ENCODE results near the gene MEIOSIN.
"Not testable (repeated sequence)": the region's sequence is repeated elsewhere in the genome, so short reads cannot be mapped to it uniquely, and the experiment has no call there.

The MEIOSIN gene

DNA sequence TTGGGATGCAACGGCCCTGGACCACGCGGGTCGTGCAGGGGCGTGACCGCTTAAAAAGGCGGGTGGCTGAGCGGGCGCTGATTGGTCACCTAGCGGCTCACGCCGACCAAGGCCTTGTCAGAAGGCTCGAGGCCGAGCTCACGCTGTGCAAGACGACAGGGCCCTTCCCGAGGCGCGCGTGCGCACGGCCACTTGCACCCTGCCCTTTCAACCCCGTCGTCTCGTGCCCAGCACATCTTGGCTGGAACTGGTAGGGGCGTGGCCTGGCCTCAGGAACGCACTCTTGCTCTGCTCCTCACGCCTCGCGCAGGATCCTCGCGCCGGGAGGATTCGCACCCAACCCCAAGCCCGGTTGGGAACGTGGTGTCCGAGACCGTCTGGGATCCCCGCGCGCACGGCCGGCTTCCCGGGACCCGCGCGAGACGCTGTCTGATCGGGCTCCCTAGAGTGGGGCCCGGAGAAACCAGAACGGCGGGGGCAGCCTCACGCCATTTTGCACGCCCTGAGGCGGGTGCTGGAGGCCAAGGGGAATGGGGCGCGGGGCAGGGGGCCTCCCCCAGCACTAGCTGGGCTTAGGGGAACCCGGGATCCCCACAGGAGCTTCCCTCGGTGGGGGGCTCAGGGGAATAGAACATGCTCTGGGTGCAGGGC lies at the start of gene MEIOSIN:
Gene MEIOSIN (plus strand): TSS at position 280 of the 651 bp plus-strand sequence. CDS start 1,938 bp downstream, outside the sequence.
- H3K4me3 ChIP-seq (ENCODE audit: low read length): no peak within 1 kb of the TSS

GRCh38 chr19:45685045-45685444 lies 48.2 kb upstream of the MEIOSIN start:
- not testable (repeated sequence) for H3K9ac ChIP-seq (ENCODE audit: low read length); H3K9me3 ChIP-seq (ENCODE audit: control insufficient read depth, low read depth, low read length); H3K27ac ChIP-seq (ENCODE audit: low read length); H3K4me3 ChIP-seq (ENCODE audit: low read length); H3K4me1 ChIP-seq (ENCODE audit: control insufficient read depth, low read depth, low read length); H3K27me3 ChIP-seq (ENCODE audit: control insufficient read depth, insufficient read depth, low read length)
- peaks cover 38% of the 10 kb centered on the region for H3K36me3 ChIP-seq (ENCODE audit: control insufficient read depth, low read depth, low read length)

More for the DNA sequence above, at the start of gene MEIOSIN:
- no peaks in the 10 kb centered on the region for H3K9me3 ChIP-seq (ENCODE audit: control insufficient read depth, low read depth, low read length)
- no peak within 1 kb of the TSS for H3K9ac ChIP-seq (ENCODE audit: low read length)
- peaks cover 5% of the 10 kb centered on the region for H3K4me1 ChIP-seq (ENCODE audit: control insufficient read depth, low read depth, low read length)
- no peaks in the 10 kb centered on the region for H3K27me3 ChIP-seq (ENCODE audit: control insufficient read depth, insufficient read depth, low read length)
- H3K27ac ChIP-seq (ENCODE audit: low read length): no peak within 1 kb of the TSS
- H3K36me3 ChIP-seq (ENCODE audit: control insufficient read depth, low read depth, low read length): no peaks in the 10 kb centered on the region

- Histone ChIP-seq H3K4me1 (ENCODE audit: control insufficient read depth, low read depth, low read length) (no peaks in the 10 kb centered on the region), H3K4me3 (ENCODE audit: low read length) (no peak overlapping the region), H3K36me3 (ENCODE audit: control insufficient read depth, low read depth, low read length) (peaks cover 38% of the 10 kb centered on the region), H3K9me3 (ENCODE audit: control insufficient read depth, low read depth, low read length) (no peaks in the 10 kb centered on the region), H3K27me3 (ENCODE audit: control insufficient read depth, insufficient read depth, low read length) (no peaks in the 10 kb centered on the region), H3K9ac (ENCODE audit: low read length) (no peak overlapping the region), H3K27ac (ENCODE audit: low read length) (no peak overlapping the region)
These were observed 45.6 kb upstream of the MEIOSIN start for GRCh38 chr19:45687599-45687998.

- H3K9ac ChIP-seq (ENCODE audit: low read length): peak within 1 kb of the TSS; percentile 92
- H3K27ac ChIP-seq (ENCODE audit: low read length): peak within 1 kb of the TSS; percentile 95
- H3K4me3 ChIP-seq (ENCODE audit: low read length): peak within 1 kb of the TSS; percentile 82
- no peaks in the 10 kb centered on the region for H3K9me3 ChIP-seq (ENCODE audit: control insufficient read depth, low read depth, low read length)
- H3K27me3 ChIP-seq (ENCODE audit: control insufficient read depth, insufficient read depth, low read length): no peaks in the 10 kb centered on the region
- H3K4me1 ChIP-seq (ENCODE audit: control insufficient read depth, low read depth, low read length): no peaks in the 10 kb centered on the region
- H3K36me3 ChIP-seq (ENCODE audit: control insufficient read depth, low read depth, low read length): peaks cover 22% of the 10 kb centered on the region
These were observed 41.6 kb upstream of the MEIOSIN start, which contains the start of gene SNRPD2 for GRCh38 chr19:45691516-45692186. Gene SNRPD2 (minus strand): TSS chr19:45691953. CDS start chr19:45691888, 65 bp downstream.

GRCh38 chr19:45692187-45693105 lies 40.8 kb upstream of the MEIOSIN start, which contains the start of gene QPCTL:
Gene QPCTL (plus strand): TSS chr19:45692666. CDS start chr19:45692704, 38 bp downstream.
- H3K27ac ChIP-seq (ENCODE audit: low read length): peak within 1 kb of the TSS; percentile 95
- no peaks in the 10 kb centered on the region for H3K9me3 ChIP-seq (ENCODE audit: control insufficient read depth, low read depth, low read length)
- peaks cover 16% of the 10 kb centered on the region for H3K36me3 ChIP-seq (ENCODE audit: control insufficient read depth, low read depth, low read length)

GRCh38 chr19:45693106-45693788 lies 40.0 kb upstream of the MEIOSIN start:
- peaks cover 8% of the 10 kb centered on the region for H3K36me3 ChIP-seq (ENCODE audit: control insufficient read depth, low read depth, low read length)
- H3K9ac ChIP-seq (ENCODE audit: low read length): peak overlapping the region; percentile 77
- H3K4me1 ChIP-seq (ENCODE audit: control insufficient read depth, low read depth, low read length): no peaks in the 10 kb centered on the region
- peak overlapping the region; percentile 47 for H3K27ac ChIP-seq (ENCODE audit: low read length)
- H3K9me3 ChIP-seq (ENCODE audit: control insufficient read depth, low read depth, low read length): no peaks in the 10 kb centered on the region
- H3K27me3 ChIP-seq (ENCODE audit: control insufficient read depth, insufficient read depth, low read length): no peaks in the 10 kb centered on the region
- H3K4me3 ChIP-seq (ENCODE audit: low read length): peak overlapping the region; percentile 82

More at GRCh38 chr19:45692187-45693105, 40.8 kb upstream of the MEIOSIN start, which contains the start of gene QPCTL:
- Histone ChIP-seq H3K27me3 (ENCODE audit: control insufficient read depth, insufficient read depth, low read length) (no peaks in the 10 kb centered on the region), H3K4me1 (ENCODE audit: control insufficient read depth, low read depth, low read length) (no peaks in the 10 kb centered on the region), H3K9ac (ENCODE audit: low read length) (peak within 1 kb of the TSS; percentile 92), H3K4me3 (ENCODE audit: low read length) (peak within 1 kb of the TSS; percentile 82)

- H3K9me3 ChIP-seq (ENCODE audit: control insufficient read depth, low read depth, low read length): no peaks in the 10 kb centered on the region
- peaks cover 16% of the 10 kb centered on the region for H3K36me3 ChIP-seq (ENCODE audit: control insufficient read depth, low read depth, low read length)
- H3K27me3 ChIP-seq (ENCODE audit: control insufficient read depth, insufficient read depth, low read length): no peaks in the 10 kb centered on the region
- H3K9ac ChIP-seq (ENCODE audit: low read length): no peak overlapping the region
- no peak overlapping the region for H3K27ac ChIP-seq (ENCODE audit: low read length)
- no peaks in the 10 kb centered on the region for H3K4me1 ChIP-seq (ENCODE audit: control insufficient read depth, low read depth, low read length)
- H3K4me3 ChIP-seq (ENCODE audit: low read length): no peak overlapping the region
These were observed 31.6 kb upstream of the MEIOSIN start for GRCh38 chr19:45701676-45702075.

GRCh38 chr19:45705115-45705514 lies 28.1 kb upstream of the MEIOSIN start:
- no peak overlapping the region for H3K27ac ChIP-seq (ENCODE audit: low read length)
- H3K4me3 ChIP-seq (ENCODE audit: low read length): no peak overlapping the region
- H3K36me3 ChIP-seq (ENCODE audit: control insufficient read depth, low read depth, low read length): peaks cover 12% of the 10 kb centered on the region

DNA sequence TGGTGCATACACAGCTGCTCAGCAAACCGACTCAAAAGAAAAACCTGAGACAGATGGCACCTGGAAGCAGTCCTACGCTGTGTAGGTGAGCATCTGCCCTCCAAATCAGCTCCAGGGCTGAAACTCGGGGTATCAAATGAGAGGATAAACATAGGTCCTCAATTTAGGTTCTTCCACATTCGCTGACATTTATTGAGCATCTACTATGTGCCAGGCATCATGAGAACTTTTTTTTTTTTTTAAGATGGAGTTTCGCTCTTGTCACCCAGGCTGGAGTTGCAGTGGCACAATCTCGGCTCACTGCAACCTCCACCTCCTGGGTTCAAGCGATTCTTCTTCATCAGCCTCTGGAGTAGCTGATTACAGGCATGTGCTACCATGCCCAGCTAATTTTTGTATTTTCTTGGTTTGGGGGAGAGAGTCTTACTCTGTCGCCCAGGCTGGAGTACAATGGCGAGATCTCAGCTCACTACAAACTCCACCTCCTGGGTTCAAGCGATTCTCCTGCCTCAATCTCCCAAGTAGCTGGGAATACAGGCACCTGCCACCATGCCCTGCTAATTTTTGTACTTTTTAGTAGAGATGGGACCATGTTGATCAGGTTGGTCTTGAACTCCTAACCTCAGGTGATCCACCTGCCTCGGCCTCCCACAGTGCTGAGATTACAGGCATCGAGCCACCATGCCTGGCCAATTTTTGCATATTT lies 27.4 kb upstream of the MEIOSIN start:
- Histone ChIP-seq H3K27ac (ENCODE audit: low read length) (no peak overlapping the region), H3K9ac (ENCODE audit: low read length) (no peak overlapping the region), H3K27me3 (ENCODE audit: control insufficient read depth, insufficient read depth, low read length) (no peaks in the 10 kb centered on the region), H3K36me3 (ENCODE audit: control insufficient read depth, low read depth, low read length) (peaks cover 12% of the 10 kb centered on the region), H3K4me1 (ENCODE audit: control insufficient read depth, low read depth, low read length) (no peaks in the 10 kb centered on the region), H3K9me3 (ENCODE audit: control insufficient read depth, low read depth, low read length) (no peaks in the 10 kb centered on the region), H3K4me3 (ENCODE audit: low read length) (no peak overlapping the region)

More at GRCh38 chr19:45705115-45705514, 28.1 kb upstream of the MEIOSIN start:
- H3K27me3 ChIP-seq (ENCODE audit: control insufficient read depth, insufficient read depth, low read length): no peaks in the 10 kb centered on the region
- H3K4me1 ChIP-seq (ENCODE audit: control insufficient read depth, low read depth, low read length): no peaks in the 10 kb centered on the region
- no peaks in the 10 kb centered on the region for H3K9me3 ChIP-seq (ENCODE audit: control insufficient read depth, low read depth, low read length)
- H3K9ac ChIP-seq (ENCODE audit: low read length): no peak overlapping the region

DNA sequence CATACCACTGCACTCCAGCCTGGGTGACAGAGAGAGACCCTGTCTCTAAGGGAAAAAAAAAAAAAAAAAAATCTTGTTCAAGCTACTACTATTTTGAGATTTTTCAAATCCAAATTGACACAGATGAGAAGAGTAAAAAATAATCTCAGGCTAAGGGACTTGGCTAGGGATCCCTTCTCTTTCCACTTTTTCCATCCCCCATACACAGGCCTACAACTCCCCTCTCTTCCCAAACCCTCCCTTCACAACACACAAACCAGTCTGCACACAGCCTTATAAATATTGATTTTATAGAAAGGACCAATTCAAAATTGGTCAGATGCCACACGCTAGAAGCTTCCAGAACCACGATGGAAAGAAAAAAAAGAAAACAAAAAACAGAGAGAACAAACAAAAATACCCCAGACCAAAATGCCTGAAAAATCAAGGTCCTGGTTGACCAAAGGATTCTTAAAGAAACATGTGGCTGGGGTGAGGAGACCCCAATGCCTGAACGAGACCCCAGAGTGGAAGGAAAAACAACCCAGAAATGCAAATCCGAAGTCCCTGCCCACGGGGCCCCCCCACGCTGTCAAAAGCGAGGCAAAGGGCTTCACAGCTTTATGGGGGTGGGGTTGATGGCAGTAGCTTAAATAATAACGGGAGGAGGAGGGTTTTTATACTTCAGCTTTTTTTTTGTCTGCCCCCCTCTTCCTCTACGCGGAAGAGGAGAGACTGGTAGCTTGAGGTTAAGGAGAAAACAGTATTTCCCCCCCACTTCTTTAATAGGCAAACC lies 22.7 kb upstream of the MEIOSIN start:
- H3K9ac ChIP-seq (ENCODE audit: low read length): no peak overlapping the region
- no peaks in the 10 kb centered on the region for H3K9me3 ChIP-seq (ENCODE audit: control insufficient read depth, low read depth, low read length)
- no peak overlapping the region for H3K4me3 ChIP-seq (ENCODE audit: low read length)
- H3K27me3 ChIP-seq (ENCODE audit: control insufficient read depth, insufficient read depth, low read length): no peaks in the 10 kb centered on the region
- no peaks in the 10 kb centered on the region for H3K4me1 ChIP-seq (ENCODE audit: control insufficient read depth, low read depth, low read length)
- H3K27ac ChIP-seq (ENCODE audit: low read length): no peak overlapping the region
- peaks cover 3% of the 10 kb centered on the region for H3K36me3 ChIP-seq (ENCODE audit: control insufficient read depth, low read depth, low read length)
